A549 (cell line): ENCODE results near the gene PRKAG2. TPM values are rescaled to one million over a fixed set of nuclear protein-coding genes. Genes with fewer than 3 reads are reported as not detected.

Experiments used
- ATAC-seq, 2 experiments: fragments of 200-7000 bp in 1 of 2; fragments of >200 bp in 1 of 2; cut with Nextera tagmentation in 1 of 2; cut with Tn5 transposase in 1 of 2; 3 replicates each; pipeline versions ENCODE4 v1.8.0 to v1.9.1; 2018 to 2020; ENCODE audit warnings: mild to moderate bottlenecking in 1 of 2, moderate library complexity in 1 of 2
- CTCF ChIA-PET: fragments of 300-600 bp; sonication (Branson Sonifier 250); formaldehyde crosslinking; extraction: SDS; loops from one replicate; lab custom pipeline; 2021; ENCODE audit warnings: antibody characterized with exemption, inconsistent platforms; lab: Yijun Ruan, JAX
- POLR2A ChIA-PET: fragments of 350-600 bp; formaldehyde crosslinking; extraction: SDS; loops from one replicate; lab custom pipeline; 2021; ENCODE audit warnings: antibody characterized with exemption, inconsistent platforms; lab: Yijun Ruan, JAX
- DNase-seq, 2 experiments: peaks; one replicate each; pipeline versions ENCODE4 v3.0.0 to v3.0.0-alpha.2; 2011 to 2016; ENCODE audit warnings: low read depth in 1 of 2, low spot score in 1 of 2
- FAIRE-seq: peaks from 2 replicates; lab custom pipeline; 2011; peaks lifted over from hg19 to GRCh38; lab: Jason Lieb, UNC
- H3K27ac ChIP-seq, 2 experiments: fragments of >200 bp; sonication (Bioruptor Twin); formaldehyde crosslinking; 3 replicates each; pipeline ENCODE4 v1.5.1; 2016 to 2017
- H3K4me1 ChIP-seq: fragments of >200 bp; sonication (Bioruptor Twin); formaldehyde crosslinking; 3 replicates; pipeline ENCODE4 v1.6.1; 2016
- H3K4me2 ChIP-seq: fragments of >200 bp; sonication (Bioruptor Twin); formaldehyde crosslinking; 3 replicates; pipeline ENCODE4 v1.6.1; 2016
- H3K4me3 ChIP-seq: fragments of >200 bp; sonication (Bioruptor Twin); formaldehyde crosslinking; 3 replicates; pipeline ENCODE4 v1.5.1; 2016
- H3K9me3 ChIP-seq: fragments of >200 bp; sonication (Bioruptor Twin); formaldehyde crosslinking; 3 replicates; pipeline ENCODE4 v1.6.1; 2016
- CBX2 ChIP-seq: fragments of 200-600 bp; sonication (generic); IDR thresholded peaks from 2 replicates; pipeline ENCODE4 v1.6.1; 2016; ENCODE audit warnings: low read depth, mild to moderate bottlenecking, borderline replicate concordance
- CBX8 ChIP-seq: fragments of 200-600 bp; sonication (generic); IDR thresholded peaks from 2 replicates; pipeline ENCODE4 v1.6.1; 2016
- CEBPB ChIP-seq, 2 experiments: fragments of >200 bp in 1 of 2; sonication (Bioruptor Twin) in 1 of 2; formaldehyde crosslinking in 1 of 2; IDR thresholded peaks; 2 replicates each; pipeline ENCODE4 v1.6.1; 2012 to 2016
- CHD2 ChIP-seq: fragments of 150-350 bp; IDR thresholded peaks from 2 replicates; pipeline ENCODE4 v1.6.1; 2014; ENCODE audit warnings: low read length; ENCODE audit not compliant: partially characterized antibody
- EHF ChIP-seq: fragments of 250-450 bp; sonication (Bioruptor Pico); IDR thresholded peaks from 2 replicates; pipeline ENCODE4 v1.5.0; 2020; ENCODE audit warnings: mild to moderate bottlenecking
- EHMT2 ChIP-seq: fragments of 200-600 bp; sonication (generic); IDR thresholded peaks from 2 replicates; pipeline ENCODE4 v1.6.1; 2016; ENCODE audit warnings: antibody characterized with exemption, low read depth, mild to moderate bottlenecking, moderate library complexity
- EP300 ChIP-seq, 2 experiments: fragments of >200 bp; sonication (Bioruptor Twin); formaldehyde crosslinking; IDR thresholded peaks; 2 replicates in 1 of 2; 3 replicates in 1 of 2; pipeline ENCODE4 v1.6.1; 2016 to 2017
- ESRRA ChIP-seq: fragments of 150-350 bp; IDR thresholded peaks from 2 replicates; pipeline ENCODE4 v1.6.1; 2014; ENCODE audit warnings: mild to moderate bottlenecking, low read length, borderline replicate concordance
- HDAC2 ChIP-seq: fragments of 200-600 bp; sonication (generic); IDR thresholded peaks from 2 replicates; pipeline ENCODE4 v1.6.1; 2016
- HOXA7 ChIP-seq: fragments of 250-450 bp; sonication (Bioruptor Pico); IDR thresholded peaks from 2 replicates; pipeline ENCODE4 v1.5.0; 2020; ENCODE audit warnings: mild to moderate bottlenecking, moderate library complexity
- HOXB13 ChIP-seq: fragments of 250-450 bp; sonication (Bioruptor Pico); IDR thresholded peaks from 2 replicates; pipeline ENCODE4 v1.5.0; 2020; ENCODE audit warnings: low read depth, mild to moderate bottlenecking, moderate library complexity
- JUN ChIP-seq, 2 experiments: fragments of >200 bp; sonication (Bioruptor Twin); formaldehyde crosslinking; IDR thresholded peaks; 2 replicates in 1 of 2; 3 replicates in 1 of 2; pipeline ENCODE4 v1.6.1; 2016 to 2017
- KDM1A ChIP-seq: fragments of 200-600 bp; sonication (generic); IDR thresholded peaks from 2 replicates; pipeline ENCODE4 v1.6.1; 2016; ENCODE audit warnings: low read depth, mild to moderate bottlenecking
- KDM5A ChIP-seq: fragments of 200-600 bp; sonication (generic); IDR thresholded peaks from 2 replicates; pipeline ENCODE4 v1.6.1; 2016; ENCODE audit warnings: antibody characterized with exemption, mild to moderate bottlenecking
- MAFK ChIP-seq: fragments of 450-650 bp; IDR thresholded peaks from 2 replicates; pipeline ENCODE4 v1.6.1; 2014; ENCODE audit not compliant: partially characterized antibody
- NPAS2 ChIP-seq: fragments of 250-450 bp; sonication (Bioruptor Pico); IDR thresholded peaks from 2 replicates; pipeline ENCODE4 v1.8.0; 2022; ENCODE audit warnings: mild to moderate bottlenecking, moderate library complexity, borderline replicate concordance
- NR3C1 ChIP-seq: fragments of >200 bp; sonication (Bioruptor Twin); formaldehyde crosslinking; IDR thresholded peaks from 3 replicates; pipeline ENCODE4 v1.6.1; 2017
- RAD21 ChIP-seq, 2 experiments: fragments of >200 bp in 1 of 2; sonication (Bioruptor Twin) in 1 of 2; formaldehyde crosslinking in 1 of 2; IDR thresholded peaks in 1 of 2; conservative IDR thresholded peaks in 1 of 2; 2 replicates in 1 of 2; 3 replicates in 1 of 2; pipeline ENCODE4 v1.6.1; 2012 to 2018; ENCODE audit warnings: inconsistent platforms in 1 of 2
- RNF2 ChIP-seq: fragments of 200-600 bp; sonication (generic); IDR thresholded peaks from 2 replicates; pipeline ENCODE4 v1.6.1; 2016; ENCODE audit warnings: low read depth, mild to moderate bottlenecking, antibody characterized with exemption, moderate library complexity, borderline replicate concordance
- SMC3 ChIP-seq: fragments of >200 bp; sonication (Bioruptor Twin); formaldehyde crosslinking; IDR thresholded peaks from 3 replicates; pipeline ENCODE4 v1.6.1; 2018; ENCODE audit warnings: inconsistent platforms
- WGBS: methylation state at CpG from one replicate; pipeline ENCODE4 v1.1.6; 2017; ENCODE audit errors: missing lambda C conversion rate; 5-methylcytosine and 5-hydroxymethylcytosine counted together
- polyA plus RNA-seq, 4 experiments: library from polyadenylated mRNA; depleted of rRNA in 3 of 4; stranded (reverse); fragments of >200 nt; fragmentation: RNase III in 1 of 4; extraction: RNeasy Plus Mini Kit Qiagen cat#74134 plus additional on column Dnase treatment in 1 of 4; gene quantifications; 2 replicates in 3 of 4; 3 replicates in 1 of 4; pipeline ENCODE4 v1.2.3, GENCODE V29; 2011 to 2017
- TF ChIP-seq, protein P1 (sequence below): fragments of 250-450 bp; sonication (Bioruptor Pico); IDR thresholded peaks from 2 replicates; pipeline ENCODE4 v1.5.0; 2020; ENCODE audit warnings: low read depth, mild to moderate bottlenecking, moderate library complexity
- TF ChIP-seq, protein P2 (sequence below): IDR thresholded peaks from 2 replicates; pipeline ENCODE4 v1.6.1; 2012
- TF ChIP-seq, protein P3 (sequence below): fragments of 150-350 bp; IDR thresholded peaks from 2 replicates; pipeline ENCODE4 v1.6.1; 2014; ENCODE audit warnings: low read depth, mild to moderate bottlenecking, low read length
- TF ChIP-seq, protein P4 (sequence below): IDR thresholded peaks from 2 replicates; pipeline ENCODE4 v1.6.1; 2012
- TF ChIP-seq, protein P5 (sequence below): fragments of 450-650 bp; IDR thresholded peaks from 2 replicates; pipeline ENCODE4 v1.6.1; 2014; ENCODE audit warnings: antibody characterized with exemption

Gene PRKAG2
- polyA plus RNA-seq, 2 of the 4 experiments (the other 2 are of a cell fraction) = 26.5 to 31.7 TPM

DNA sequence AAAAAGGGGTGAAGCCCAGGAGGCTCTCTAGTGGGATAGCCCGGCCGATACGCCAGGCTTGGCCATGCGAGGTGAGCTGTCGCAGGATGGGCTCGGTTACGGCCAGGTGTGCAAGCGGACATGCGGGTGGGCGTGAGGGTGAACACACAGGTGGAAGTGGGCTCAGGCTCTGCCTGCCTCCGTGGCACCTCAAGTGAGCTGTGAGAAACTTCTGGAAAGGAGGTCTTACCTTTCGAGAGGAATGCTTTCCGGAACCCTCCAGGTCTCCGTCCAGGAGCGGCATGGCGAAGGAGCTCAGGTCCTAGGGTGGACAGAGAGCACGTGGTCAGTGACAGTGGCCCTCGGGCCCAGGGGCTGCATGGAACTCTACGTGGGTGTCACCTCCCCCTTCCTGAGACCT is 90.7 kb downstream of the PRKAG2 start:
- H3K9me3 ChIP-seq = no peaks in the 10 kb centered on the region
- ATAC-seq = no peak
- 0 out of 3 replicates have a peak, but pooled peaks cover 4% of the 10 kb centered on the region for H3K4me1 ChIP-seq
- DNase-seq = no peak
- no peak overlapping the region for H3K4me2 ChIP-seq
- ChIA-PET POLR2A (no interaction called here), CTCF (interaction anchor here (1.2 to 7.4 kb wide), 5 partner anchors 9 to 471 kb away, joined by 3 to 153 read pairs (median 11); no protein-coding TSS in a partner anchor)
- WGBS = 87% methylated on average over 19 of the region's 19 CpGs
- H3K27ac ChIP-seq = no peak overlapping the region
- FAIRE-seq = no peak
- TF ChIP-seq NPAS2 (CRISPR knock-in tag) (no peak), ESRRA (no peak), JUN (IDR thresholded peaks at IDR 0.05) (no peak), CBX8 (no peak), EHF (CRISPR knock-in tag) (no peak), CEBPB (IDR thresholded peaks at IDR 0.05) (no peak), CHD2 (no peak)
- TF ChIP-seq, protein P1, sequence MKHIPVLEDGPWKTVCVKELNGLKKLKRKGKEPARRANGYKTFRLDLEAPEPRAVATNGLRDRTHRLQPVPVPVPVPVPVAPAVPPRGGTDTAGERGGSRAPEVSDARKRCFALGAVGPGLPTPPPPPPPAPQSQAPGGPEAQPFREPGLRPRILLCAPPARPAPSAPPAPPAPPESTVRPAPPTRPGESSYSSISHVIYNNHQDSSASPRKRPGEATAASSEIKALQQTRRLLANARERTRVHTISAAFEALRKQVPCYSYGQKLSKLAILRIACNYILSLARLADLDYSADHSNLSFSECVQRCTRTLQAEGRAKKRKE (CRISPR knock-in tag) = no peak
- TF ChIP-seq, protein P2, sequence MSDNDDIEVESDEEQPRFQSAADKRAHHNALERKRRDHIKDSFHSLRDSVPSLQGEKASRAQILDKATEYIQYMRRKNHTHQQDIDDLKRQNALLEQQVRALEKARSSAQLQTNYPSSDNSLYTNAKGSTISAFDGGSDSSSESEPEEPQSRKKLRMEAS = no peak
- TF ChIP-seq, protein P3, sequence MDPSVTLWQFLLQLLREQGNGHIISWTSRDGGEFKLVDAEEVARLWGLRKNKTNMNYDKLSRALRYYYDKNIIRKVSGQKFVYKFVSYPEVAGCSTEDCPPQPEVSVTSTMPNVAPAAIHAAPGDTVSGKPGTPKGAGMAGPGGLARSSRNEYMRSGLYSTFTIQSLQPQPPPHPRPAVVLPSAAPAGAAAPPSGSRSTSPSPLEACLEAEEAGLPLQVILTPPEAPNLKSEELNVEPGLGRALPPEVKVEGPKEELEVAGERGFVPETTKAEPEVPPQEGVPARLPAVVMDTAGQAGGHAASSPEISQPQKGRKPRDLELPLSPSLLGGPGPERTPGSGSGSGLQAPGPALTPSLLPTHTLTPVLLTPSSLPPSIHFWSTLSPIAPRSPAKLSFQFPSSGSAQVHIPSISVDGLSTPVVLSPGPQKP = no peak
- TF ChIP-seq, protein P4, sequence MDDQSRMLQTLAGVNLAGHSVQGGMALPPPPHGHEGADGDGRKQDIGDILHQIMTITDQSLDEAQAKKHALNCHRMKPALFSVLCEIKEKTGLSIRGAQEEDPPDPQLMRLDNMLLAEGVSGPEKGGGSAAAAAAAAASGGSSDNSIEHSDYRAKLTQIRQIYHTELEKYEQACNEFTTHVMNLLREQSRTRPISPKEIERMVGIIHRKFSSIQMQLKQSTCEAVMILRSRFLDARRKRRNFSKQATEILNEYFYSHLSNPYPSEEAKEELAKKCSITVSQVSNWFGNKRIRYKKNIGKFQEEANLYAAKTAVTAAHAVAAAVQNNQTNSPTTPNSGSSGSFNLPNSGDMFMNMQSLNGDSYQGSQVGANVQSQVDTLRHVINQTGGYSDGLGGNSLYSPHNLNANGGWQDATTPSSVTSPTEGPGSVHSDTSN = no peak
- TF ChIP-seq, protein P5, sequence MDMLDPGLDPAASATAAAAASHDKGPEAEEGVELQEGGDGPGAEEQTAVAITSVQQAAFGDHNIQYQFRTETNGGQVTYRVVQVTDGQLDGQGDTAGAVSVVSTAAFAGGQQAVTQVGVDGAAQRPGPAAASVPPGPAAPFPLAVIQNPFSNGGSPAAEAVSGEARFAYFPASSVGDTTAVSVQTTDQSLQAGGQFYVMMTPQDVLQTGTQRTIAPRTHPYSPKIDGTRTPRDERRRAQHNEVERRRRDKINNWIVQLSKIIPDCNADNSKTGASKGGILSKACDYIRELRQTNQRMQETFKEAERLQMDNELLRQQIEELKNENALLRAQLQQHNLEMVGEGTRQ = no peak
- H3K4me3 ChIP-seq = no peak overlapping the region

DNA sequence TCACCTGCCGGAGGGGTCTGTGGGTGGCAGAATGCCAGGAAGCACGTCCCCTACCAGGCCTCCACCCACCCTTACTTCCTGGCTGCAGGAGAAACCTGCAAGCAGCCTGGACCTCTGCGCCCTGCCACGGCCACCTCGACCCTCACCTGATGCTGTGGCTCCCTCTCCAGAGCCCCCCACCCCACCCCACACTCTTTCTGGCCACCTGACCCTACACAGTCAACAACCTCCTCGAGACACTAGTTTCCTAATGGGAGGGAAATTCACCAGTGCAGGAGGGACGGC is 91.3 kb downstream of the PRKAG2 start:
- POLR2A ChIA-PET = no interaction called here
- CTCF ChIA-PET = interaction anchor here (1.2 to 7.4 kb wide), 5 partner anchors 10 to 470 kb away, joined by 3 to 153 read pairs (median 11); no protein-coding TSS in a partner anchor

More for the DNA sequence above, 91.3 kb downstream of the PRKAG2 start:
- 68% methylated on average over 7 of the region's 7 CpGs for WGBS
- no peak for TF ChIP-seq CHD2
- no peak for TF ChIP-seq CBX2
- TF ChIP-seq, protein P4 = no peak
- no peak for TF ChIP-seq RAD21 (conservative IDR thresholded peaks at IDR 0.05 in 1 of 2, IDR thresholded peaks at IDR 0.05 in 1 of 2)
- no peak for TF ChIP-seq RNF2
- TF ChIP-seq NR3C1 = no peak
- no peak for TF ChIP-seq SMC3
- TF ChIP-seq HOXA7 (CRISPR knock-in tag) = no peak
- TF ChIP-seq, protein P5 = no peak
- TF ChIP-seq HOXB13 (CRISPR knock-in tag) = no peak
- TF ChIP-seq MAFK = no peak
- no peak for TF ChIP-seq HDAC2
- no peak for TF ChIP-seq EHMT2
- no peak for TF ChIP-seq KDM5A
- TF ChIP-seq, protein P1 (CRISPR knock-in tag) = no peak
- TF ChIP-seq EP300 (IDR thresholded peaks at IDR 0.05) = no peak
- TF ChIP-seq KDM1A = no peak
- Histone ChIP-seq H3K9me3 (no peaks in the 10 kb centered on the region), H3K4me2 (no peak overlapping the region), H3K4me3 (no peak overlapping the region), H3K4me1 (0 out of 3 replicates have a peak, but pooled peaks cover 4% of the 10 kb centered on the region), H3K27ac (no peak overlapping the region)
- FAIRE-seq = no peak
- ATAC-seq = no peak
- no peak for DNase-seq
